Measurements from ENCODE around the gene NEU1. TPM values are rescaled to one million over a fixed set of nuclear protein-coding genes. Genes with fewer than 3 reads are reported as not detected.

The NEU1 gene
- total and polyA plus RNA-seq, 2 donors (not counting 1 experiment from before 2014, with no cell fraction given): 25.3 to 35.1 TPM

DNA sequence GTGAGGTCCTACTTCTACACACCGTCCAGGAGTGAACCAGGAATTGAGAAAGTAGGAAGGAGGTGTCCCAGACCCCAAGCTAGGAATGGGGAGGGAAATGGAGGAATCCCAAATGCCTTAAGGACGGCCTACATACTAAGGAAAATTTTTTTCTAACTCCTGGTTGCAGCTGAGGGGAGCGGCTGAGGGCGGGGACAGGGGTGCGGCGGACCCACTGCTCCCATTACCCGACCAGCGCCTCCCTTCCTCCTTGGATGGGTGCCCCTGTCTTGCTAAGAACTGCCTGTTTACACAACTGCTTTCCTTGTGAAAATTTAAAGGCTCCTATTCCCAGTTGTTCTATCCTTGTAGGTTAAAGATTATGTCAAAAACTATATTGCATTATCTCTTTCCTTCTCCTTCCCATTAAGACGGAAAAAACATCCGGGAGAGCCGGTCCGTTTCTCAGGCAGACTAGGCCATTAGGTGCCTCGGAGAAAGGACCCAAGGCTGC, 35.8 kb downstream of the NEU1 start:
- Histone ChIP-seq H3K9me3 (ENCODE audit: control extremely low read depth in 1 of 3, control insufficient read depth in 2 of 3, insufficient read depth in 1 of 3, low read length in 2 of 3) (no peaks in the 10 kb centered on the region), H2AFZ (ENCODE audit: insufficient read depth, low read depth, low read length, poor library complexity, severe bottlenecking) (peak overlapping the region; percentile 80), H3K27ac (ENCODE audit: low read length in 2 of 2) (peak overlapping the region; percentile 87 to 89), H3K79me2 (ENCODE audit: control insufficient read depth, insufficient read depth, low read length) (peaks cover 16% of the 10 kb centered on the region), H3K4me2 (replicated peaks; ENCODE audit: low read depth, low read length, poor library complexity, severe bottlenecking) (peak overlapping the region; percentile 87), H3K9ac (ENCODE audit: low read length) (peak overlapping the region; percentile 79), H3K27me3 (replicated peaks in 1 of 4; ENCODE audit: control extremely low read depth in 1 of 4, control insufficient read depth in 3 of 4, insufficient read depth in 4 of 4, low read length in 3 of 4) (no peaks in the 10 kb centered on the region), H3K4me1 (ENCODE audit: control insufficient read depth in 2 of 2, insufficient read depth in 2 of 2, low read length in 2 of 2) (peaks cover 22 to 42% of the 10 kb centered on the region in 2 donors), H4K20me1 (ENCODE audit: control insufficient read depth, insufficient read depth, low read length, poor library complexity, severe bottlenecking) (peaks cover 5% of the 10 kb centered on the region), H3K36me3 (replicated peaks in 1 of 2; ENCODE audit: control extremely low read depth in 1 of 2, control insufficient read depth in 1 of 2, extremely low read depth in 1 of 2, insufficient read depth in 2 of 2, low read length in 1 of 2) (no peaks in the 10 kb centered on the region), H3K4me3 (ENCODE audit: control extremely low read depth in 1 of 5, extremely low read depth in 1 of 5, insufficient read depth in 1 of 5, low read depth in 2 of 5, low read length in 4 of 5) (peak overlapping the region; percentile 69 to 93 (median 80))
- Mint-ChIP-seq H3K4me1 (peaks cover 37% of the 10 kb centered on the region), H3K27ac (peak overlapping the region; percentile 96), H3K9me3 (ENCODE audit: insufficient read depth) (no peaks in the 10 kb centered on the region), H3K27me3 (no peaks in the 10 kb centered on the region), H3K4me3 (peak overlapping the region; percentile 85)
- POLR2A ChIA-PET: interaction anchor here (0.6 to 1.7 kb wide), 10 partner anchors 8 to 666 kb away, joined by 3 to 7 read pairs (median 4); partner anchors contain the start of genes ABHD16A, BAG6, HSPA1A and HSPA1L
- CTCF ChIA-PET: interaction anchor here (0.9 to 2.0 kb wide), 5 partner anchors 12 to 275 kb away, joined by 3 to 13 read pairs (median 5); partner anchors contain the start of genes DDAH2, HSPA1A, HSPA1L and VARS1
- TF ChIP-seq, protein P1, sequence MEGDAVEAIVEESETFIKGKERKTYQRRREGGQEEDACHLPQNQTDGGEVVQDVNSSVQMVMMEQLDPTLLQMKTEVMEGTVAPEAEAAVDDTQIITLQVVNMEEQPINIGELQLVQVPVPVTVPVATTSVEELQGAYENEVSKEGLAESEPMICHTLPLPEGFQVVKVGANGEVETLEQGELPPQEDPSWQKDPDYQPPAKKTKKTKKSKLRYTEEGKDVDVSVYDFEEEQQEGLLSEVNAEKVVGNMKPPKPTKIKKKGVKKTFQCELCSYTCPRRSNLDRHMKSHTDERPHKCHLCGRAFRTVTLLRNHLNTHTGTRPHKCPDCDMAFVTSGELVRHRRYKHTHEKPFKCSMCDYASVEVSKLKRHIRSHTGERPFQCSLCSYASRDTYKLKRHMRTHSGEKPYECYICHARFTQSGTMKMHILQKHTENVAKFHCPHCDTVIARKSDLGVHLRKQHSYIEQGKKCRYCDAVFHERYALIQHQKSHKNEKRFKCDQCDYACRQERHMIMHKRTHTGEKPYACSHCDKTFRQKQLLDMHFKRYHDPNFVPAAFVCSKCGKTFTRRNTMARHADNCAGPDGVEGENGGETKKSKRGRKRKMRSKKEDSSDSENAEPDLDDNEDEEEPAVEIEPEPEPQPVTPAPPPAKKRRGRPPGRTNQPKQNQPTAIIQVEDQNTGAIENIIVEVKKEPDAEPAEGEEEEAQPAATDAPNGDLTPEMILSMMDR (IDR thresholded peaks at IDR 0.05): no peak
- TF ChIP-seq EZH2 (IDR thresholded peaks at IDR 0.05; ENCODE audit: borderline replicate concordance, insufficient read depth, low read depth, low read length, poor library complexity, severe bottlenecking): no peak
- intact Hi-C loops (cut with micrococcal nuclease): no loop called here
- 3% methylated on average over 11 of the region's 13 CpGs for WGBS (ENCODE audit: insufficient coverage)
- DNase-seq: no peak
- ATAC-seq (ENCODE audit: low read depth): peak; percentile 12

DNA sequence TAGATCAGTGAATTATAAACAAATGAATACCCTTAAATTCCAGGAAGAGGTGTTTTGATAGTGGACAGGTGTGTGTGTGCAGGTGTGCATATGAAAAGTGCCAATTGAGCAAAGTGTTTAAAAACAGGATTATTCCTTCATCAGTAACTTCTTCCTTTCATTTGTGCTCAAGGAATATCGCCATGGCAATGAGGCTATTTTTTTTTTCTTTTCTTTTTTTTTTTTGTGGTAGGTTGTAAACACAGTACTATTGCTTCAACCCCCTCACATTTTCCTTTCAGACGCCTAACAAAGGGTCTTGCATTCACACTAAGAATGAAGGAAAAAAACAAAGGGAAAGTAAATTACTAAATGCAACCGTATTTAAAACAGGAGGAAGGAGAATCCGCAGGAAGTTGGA, 37.1 kb downstream of the NEU1 start:
- H3K4me3 ChIP-seq (ENCODE audit: control extremely low read depth in 1 of 5, extremely low read depth in 1 of 5, insufficient read depth in 1 of 5, low read depth in 2 of 5, low read length in 4 of 5): no peak overlapping the region
- no peak overlapping the region for H3K4me2 ChIP-seq (replicated peaks; ENCODE audit: low read depth, low read length, poor library complexity, severe bottlenecking)
- H3K79me2 ChIP-seq (ENCODE audit: control insufficient read depth, insufficient read depth, low read length): peaks cover 4% of the 10 kb centered on the region
- no peaks in the 10 kb centered on the region for H3K9me3 ChIP-seq (ENCODE audit: control extremely low read depth in 1 of 3, control insufficient read depth in 2 of 3, insufficient read depth in 1 of 3, low read length in 2 of 3)
- TF ChIP-seq, protein P1 (IDR thresholded peaks at IDR 0.05): no peak
- TF ChIP-seq EZH2 (IDR thresholded peaks at IDR 0.05; ENCODE audit: borderline replicate concordance, insufficient read depth, low read depth, low read length, poor library complexity, severe bottlenecking): no peak
- ATAC-seq (ENCODE audit: low read depth): no peak
- POLR2A ChIA-PET: interaction anchor here (1.5 kb wide), 1 partner anchor 10 kb away, joined by 4 read pairs; no protein-coding TSS in a partner anchor
- CTCF ChIA-PET: interaction anchor here (1.1 kb wide), 1 partner anchor 11 kb away, joined by 3 read pairs; the partner anchor contains the start of genes HSPA1A and HSPA1L
- no peaks in the 10 kb centered on the region for H3K27me3 ChIP-seq (replicated peaks in 1 of 4; ENCODE audit: control extremely low read depth in 1 of 4, control insufficient read depth in 3 of 4, insufficient read depth in 4 of 4, low read length in 3 of 4)
- H4K20me1 ChIP-seq (ENCODE audit: control insufficient read depth, insufficient read depth, low read length, poor library complexity, severe bottlenecking): peaks cover 5% of the 10 kb centered on the region
- H3K27ac ChIP-seq (ENCODE audit: low read length in 2 of 2): no peak overlapping the region
- H3K9ac ChIP-seq (ENCODE audit: low read length): no peak overlapping the region
- intact Hi-C loops (cut with micrococcal nuclease): no loop called here
- no peaks in the 10 kb centered on the region for H3K9me3 Mint-ChIP-seq (ENCODE audit: insufficient read depth)
- peak overlapping the region; percentile 26 for H3K4me3 Mint-ChIP-seq
- H3K4me1 ChIP-seq (ENCODE audit: control insufficient read depth in 2 of 2, insufficient read depth in 2 of 2, low read length in 2 of 2): peaks cover 22 to 43% of the 10 kb centered on the region in 2 donors
- peak overlapping the region; percentile 96 for H3K27ac Mint-ChIP-seq
- peaks cover 36% of the 10 kb centered on the region for H3K4me1 Mint-ChIP-seq
- WGBS (ENCODE audit: insufficient coverage): no CpG with 5 or more reads among the region's 4 CpGs
- H2AFZ ChIP-seq (ENCODE audit: insufficient read depth, low read depth, low read length, poor library complexity, severe bottlenecking): no peak overlapping the region
- DNase-seq: no peak
- H3K36me3 ChIP-seq (replicated peaks in 1 of 2; ENCODE audit: control extremely low read depth in 1 of 2, control insufficient read depth in 1 of 2, extremely low read depth in 1 of 2, insufficient read depth in 2 of 2, low read length in 1 of 2): no peaks in the 10 kb centered on the region
- H3K27me3 Mint-ChIP-seq: no peaks in the 10 kb centered on the region
